ENCODE measurements around the gene HRG. TPM values are rescaled to one million over a fixed set of nuclear protein-coding genes. Genes with fewer than 3 reads are reported as not detected.
A peak's percentile ranks its signal among the peaks of the same experiment; 100 is the strongest.
"Not testable (repeated sequence)": the region's sequence is repeated elsewhere in the genome, so short reads cannot be mapped to it uniquely, and the experiment has no call there.

The HRG gene
- total RNA-seq, 2 donors from 2014 or later = not detected

DNA sequence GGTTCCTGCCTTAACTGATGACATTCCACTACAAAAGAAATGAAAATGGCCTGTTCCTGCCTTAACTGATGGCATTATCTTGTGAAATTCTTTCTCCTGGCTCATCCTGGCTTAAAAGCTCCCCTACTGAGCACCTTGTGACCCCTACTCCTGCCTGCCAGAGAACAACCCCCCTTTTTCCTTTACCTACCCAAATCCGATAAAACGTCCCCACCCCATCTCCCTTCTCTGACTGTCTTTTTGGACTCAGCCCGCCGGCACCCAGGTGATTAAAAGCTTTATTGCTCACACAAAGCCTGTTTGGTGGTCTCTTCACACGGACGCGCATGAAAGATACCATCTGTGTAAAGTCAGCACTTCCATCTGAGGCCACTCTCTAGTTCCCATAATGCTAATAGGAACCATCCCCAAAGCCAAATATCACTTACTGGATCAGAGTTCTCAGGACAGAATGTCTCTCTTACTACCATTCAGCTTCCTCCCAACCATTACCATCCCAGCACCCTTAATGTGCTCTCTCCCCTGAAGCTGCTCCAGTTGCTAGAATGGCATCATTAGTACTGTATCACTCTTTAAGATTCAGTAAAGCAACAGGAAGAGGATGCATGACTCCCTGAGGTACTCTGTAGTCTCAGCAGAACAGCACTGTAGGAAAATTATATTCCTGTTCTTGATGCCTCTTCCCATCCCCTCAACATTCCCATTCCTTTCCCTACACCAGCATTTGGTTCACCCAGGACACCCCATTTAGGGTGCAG is 2.3 kb upstream of the HRG start:
- ATAC-seq = no peak
- Mint-ChIP-seq H3K9me3 (no peaks in the 10 kb centered on the region), H3K36me3 (no peaks in the 10 kb centered on the region), H3K27ac (peak overlapping the region in 1 of 2 donors; percentile 19)
- no peak for DNase-seq (ENCODE audit: low spot score in 2 of 2)

DNA sequence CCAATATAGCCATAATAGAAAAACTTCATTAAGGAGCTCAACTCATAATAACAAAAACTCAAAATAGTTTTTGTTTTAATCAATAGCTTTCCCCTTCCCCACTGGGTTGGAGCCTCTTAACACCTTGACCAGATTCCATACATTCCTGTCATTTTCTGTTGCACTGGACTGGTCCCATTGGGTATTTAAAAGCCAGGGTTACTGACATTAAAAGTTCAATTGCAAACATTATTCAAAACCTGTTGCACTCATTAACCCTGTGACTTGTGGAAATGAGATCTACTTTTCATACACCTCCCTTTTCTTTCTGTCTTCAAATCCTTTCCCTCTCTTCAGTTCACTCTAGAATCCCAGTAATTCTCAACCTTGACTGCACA is 1.7 kb upstream of the HRG start:
- DNase-seq (ENCODE audit: low spot score in 2 of 2) = no peak
- Mint-ChIP-seq H3K36me3 (no peaks in the 10 kb centered on the region), H3K9me3 (no peaks in the 10 kb centered on the region), H3K27ac (no peak overlapping the region)
- no peak for ATAC-seq

DNA sequence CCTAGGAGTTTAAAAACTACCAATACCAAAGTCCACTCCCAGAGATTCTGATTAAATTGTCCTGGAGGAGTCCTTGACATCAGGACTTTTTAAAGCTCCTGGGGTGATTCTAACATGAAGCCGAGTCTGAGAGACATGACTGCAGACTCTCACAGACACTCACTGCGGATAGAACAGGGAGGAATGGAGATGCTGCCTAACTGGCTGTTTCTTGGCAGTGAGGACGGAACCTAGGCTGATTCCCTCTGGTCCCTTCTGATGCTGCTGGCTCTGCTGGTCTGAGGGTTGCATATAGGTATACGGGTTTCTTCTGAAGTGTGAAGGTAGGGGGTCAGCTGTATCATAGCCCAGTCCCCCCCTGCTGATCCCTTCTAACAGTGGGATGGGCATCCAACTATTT is 1.3 kb upstream of the HRG start:
- DNase-seq (ENCODE audit: low spot score in 2 of 2) (no peak), ATAC-seq (no peak)
- Mint-ChIP-seq H3K9me3 (no peaks in the 10 kb centered on the region), H3K27ac (no peak overlapping the region), H3K36me3 (no peaks in the 10 kb centered on the region)

DNA sequence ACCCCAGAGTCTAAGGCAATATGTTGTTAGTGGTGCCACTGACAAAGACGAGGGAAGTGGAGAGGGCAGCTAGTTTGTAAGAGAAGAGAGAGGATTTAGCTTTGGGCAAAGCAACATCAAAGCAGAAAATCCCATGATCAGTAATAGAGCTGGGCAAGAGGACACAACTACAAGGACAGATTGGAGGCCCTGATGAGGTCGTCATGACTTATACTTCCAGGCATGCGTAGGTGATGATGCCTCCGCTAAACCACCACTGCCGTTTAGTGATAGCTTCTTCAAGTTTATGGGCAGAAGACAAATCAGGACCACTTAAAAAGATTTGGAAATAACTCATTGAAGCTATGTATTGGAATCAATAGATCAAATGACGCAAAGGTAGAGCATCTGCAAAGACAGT is 2.6 kb downstream of the HRG start:
- Mint-ChIP-seq H3K9me3 (no peaks in the 10 kb centered on the region), H3K27ac (no peak overlapping the region), H3K36me3 (no peaks in the 10 kb centered on the region)
- no peak for DNase-seq (ENCODE audit: low spot score in 2 of 2)
- ATAC-seq = no peak

DNA sequence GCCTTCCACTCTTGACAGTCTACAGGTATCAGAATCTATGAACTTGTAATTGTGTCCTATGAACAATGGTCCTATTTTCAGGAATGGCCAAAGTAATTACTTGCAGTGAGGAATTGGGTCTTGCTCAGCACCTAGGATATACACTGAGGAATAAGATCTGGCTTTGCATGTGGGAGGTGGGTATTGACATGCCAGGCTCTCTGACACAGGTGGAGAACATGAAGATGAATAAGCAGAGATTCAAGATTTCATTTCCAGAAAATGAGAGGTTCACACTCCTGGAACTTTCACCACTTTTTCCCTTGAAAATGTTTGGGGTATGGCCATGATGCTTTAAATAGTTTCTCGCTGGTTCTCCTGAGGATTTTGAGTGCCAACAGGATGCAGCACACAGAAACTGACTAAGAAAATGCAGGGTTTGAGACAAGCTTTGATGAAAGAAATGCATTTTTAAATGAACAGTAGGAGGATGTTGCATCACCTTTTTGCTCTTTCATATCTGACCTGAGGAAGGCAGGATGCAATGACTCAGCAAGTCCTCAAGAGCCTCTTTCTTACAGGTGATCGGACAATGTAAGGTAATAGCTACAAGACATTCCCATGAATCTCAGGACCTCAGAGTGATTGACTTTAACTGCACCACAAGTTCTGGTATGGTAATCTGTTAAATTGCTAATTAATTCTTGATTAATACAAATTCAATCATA is 3.7 kb downstream of the HRG start:
- no peak for DNase-seq (ENCODE audit: low spot score in 2 of 2)
- no peak overlapping the region for H3K27ac Mint-ChIP-seq
- no peaks in the 10 kb centered on the region for H3K36me3 Mint-ChIP-seq
- no peaks in the 10 kb centered on the region for H3K9me3 Mint-ChIP-seq
- peak; percentile 33 to 67 for ATAC-seq

GRCh38 chr3:186670155-186670554 is 4.3 kb downstream of the HRG start:
- no peak overlapping the region for H3K27ac Mint-ChIP-seq
- H3K9me3 Mint-ChIP-seq = no peaks in the 10 kb centered on the region
- H3K36me3 Mint-ChIP-seq = no peaks in the 10 kb centered on the region
- DNase-seq (ENCODE audit: low spot score in 2 of 2) = no peak
- peak in 1 of 2 donors; percentile 47 for ATAC-seq

DNA sequence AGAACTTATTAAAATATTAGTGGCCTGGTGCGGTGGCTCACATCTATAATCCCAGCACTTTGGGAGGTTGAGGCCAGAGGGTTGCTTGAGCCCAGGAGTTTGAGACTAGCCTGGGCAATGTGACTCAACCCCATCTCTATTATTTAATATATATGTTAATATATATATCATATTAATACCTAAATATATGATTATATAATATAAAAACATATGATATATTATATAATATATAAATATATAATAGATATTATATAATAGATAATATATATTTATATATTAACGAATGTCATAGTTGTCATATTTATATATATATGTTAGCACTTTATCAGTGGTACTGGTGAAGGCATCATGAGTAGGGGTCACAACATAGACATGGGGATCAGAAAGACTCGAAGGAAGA is 5.2 kb downstream of the HRG start:
- H3K27ac Mint-ChIP-seq = no peak overlapping the region
- DNase-seq (ENCODE audit: low spot score in 2 of 2) (no peak), ATAC-seq (no peak)
- H3K36me3 Mint-ChIP-seq = no peaks in the 10 kb centered on the region
- no peaks in the 10 kb centered on the region for H3K9me3 Mint-ChIP-seq

- ATAC-seq = no peak
- no peaks in the 10 kb centered on the region for H3K36me3 Mint-ChIP-seq
- peaks cover 0 to 12% of the 10 kb centered on the region in 2 donors for H3K9me3 Mint-ChIP-seq
- no peak overlapping the region for H3K27ac Mint-ChIP-seq
- DNase-seq (ENCODE audit: low spot score in 2 of 2) = no peak
Measured at GRCh38 chr3:186678604-186679003, 12.8 kb downstream of the HRG start.

DNA sequence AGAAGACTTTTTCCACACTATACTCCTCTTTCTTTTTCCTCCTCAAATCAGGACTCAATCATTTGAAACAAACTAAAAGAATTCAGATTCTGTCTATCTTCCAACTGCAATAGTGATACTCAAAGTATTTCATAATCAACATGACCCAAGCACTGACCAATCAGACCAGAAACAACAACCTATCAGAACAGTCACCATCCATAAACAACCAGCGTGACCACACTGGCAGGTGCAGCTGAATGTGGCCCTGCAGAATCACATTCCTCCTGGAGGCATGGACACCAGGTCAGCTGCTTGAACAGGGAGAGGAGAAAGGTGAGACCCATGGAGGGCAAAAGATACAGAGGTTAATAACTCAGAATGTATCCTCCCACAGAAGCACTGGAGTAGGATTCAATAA is 13.3 kb downstream of the HRG start:
- DNase-seq (ENCODE audit: low spot score in 2 of 2) = no peak
- peaks cover 0 to 12% of the 10 kb centered on the region in 2 donors for H3K9me3 Mint-ChIP-seq
- no peak for ATAC-seq
- H3K36me3 Mint-ChIP-seq = no peaks in the 10 kb centered on the region
- no peak overlapping the region for H3K27ac Mint-ChIP-seq

DNA sequence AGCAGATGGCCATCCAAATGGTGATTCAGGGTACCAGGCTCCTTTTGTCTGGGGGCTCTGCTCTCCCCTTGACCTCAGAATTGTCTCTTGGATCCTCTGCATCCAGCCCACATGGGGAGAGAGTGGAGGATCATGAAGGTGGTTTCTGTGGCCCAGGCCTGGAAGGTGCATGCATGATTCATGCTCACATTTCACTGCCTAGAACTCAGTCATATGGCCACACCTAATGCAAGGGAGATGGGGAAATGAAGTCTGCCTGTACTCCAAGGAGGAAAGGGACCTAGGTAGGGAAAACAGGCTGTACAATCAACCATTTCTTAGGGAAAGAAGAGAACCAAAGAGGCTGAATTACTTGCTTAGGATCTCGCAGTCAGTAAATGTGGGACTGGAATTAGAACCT is 15.1 kb downstream of the HRG start:
- no peak overlapping the region for H3K27ac Mint-ChIP-seq

GRCh38 chr3:186682812-186683211 is 17.0 kb downstream of the HRG start:
- no peak for ATAC-seq
- peaks cover 16 to 17% of the 10 kb centered on the region in 2 donors for H3K36me3 Mint-ChIP-seq
- no peak overlapping the region for H3K27ac Mint-ChIP-seq
- peaks cover 14 to 31% of the 10 kb centered on the region in 2 donors for H3K9me3 Mint-ChIP-seq
- DNase-seq (ENCODE audit: low spot score in 2 of 2) = no peak

More for the DNA sequence above, 15.1 kb downstream of the HRG start:
- H3K36me3 Mint-ChIP-seq = peaks cover 10 to 12% of the 10 kb centered on the region in 2 donors
- ATAC-seq = no peak
- H3K9me3 Mint-ChIP-seq = peaks cover 11 to 23% of the 10 kb centered on the region in 2 donors
- DNase-seq (ENCODE audit: low spot score in 2 of 2) = no peak

- ATAC-seq (no peak), DNase-seq (ENCODE audit: low spot score in 2 of 2) (no peak)
- H3K9me3 Mint-ChIP-seq = peaks cover 14 to 31% of the 10 kb centered on the region in 2 donors
- no peak overlapping the region for H3K27ac Mint-ChIP-seq
- H3K36me3 Mint-ChIP-seq = peaks cover 16 to 17% of the 10 kb centered on the region in 2 donors
Measured at GRCh38 chr3:186683979-186684378, 18.2 kb downstream of the HRG start.

GRCh38 chr3:186686475-186686874 is 20.7 kb downstream of the HRG start:
- not testable (repeated sequence) for ATAC-seq; DNase-seq (ENCODE audit: low spot score in 2 of 2); H3K27ac Mint-ChIP-seq
- H3K9me3 Mint-ChIP-seq = peaks cover 14 to 31% of the 10 kb centered on the region in 2 donors
- H3K36me3 Mint-ChIP-seq = peaks cover 16 to 17% of the 10 kb centered on the region in 2 donors

DNA sequence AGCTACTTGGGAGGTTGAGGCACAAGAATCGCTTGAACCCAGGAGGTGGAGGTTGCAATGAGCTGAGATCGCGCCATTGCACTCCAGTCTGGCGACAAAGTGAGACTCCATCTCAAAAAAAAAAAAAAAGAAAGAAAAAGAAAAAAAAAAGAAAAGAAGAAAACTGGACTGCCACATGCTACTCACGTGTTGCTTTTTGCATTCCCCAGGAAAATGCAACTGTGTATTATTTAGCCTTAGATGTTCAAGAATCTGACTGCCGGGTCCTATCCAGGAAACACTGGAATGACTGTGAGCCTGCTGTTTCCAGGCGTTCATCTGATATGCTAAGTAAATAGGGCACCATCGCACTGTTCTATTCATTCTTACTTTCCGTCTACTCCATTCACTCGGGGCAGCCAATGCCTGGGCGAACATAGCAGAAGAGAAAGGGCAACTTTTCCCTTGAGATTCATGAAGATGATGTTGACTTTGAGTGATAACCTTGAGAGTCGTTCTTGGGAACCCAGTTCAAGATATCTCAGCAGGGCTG is 21.4 kb downstream of the HRG start:
- no peak overlapping the region for H3K27ac Mint-ChIP-seq
- DNase-seq (ENCODE audit: low spot score in 2 of 2) (no peak), ATAC-seq (no peak)
- peaks cover 14 to 29% of the 10 kb centered on the region in 2 donors for H3K9me3 Mint-ChIP-seq
- H3K36me3 Mint-ChIP-seq = peaks cover 16 to 17% of the 10 kb centered on the region in 2 donors

DNA sequence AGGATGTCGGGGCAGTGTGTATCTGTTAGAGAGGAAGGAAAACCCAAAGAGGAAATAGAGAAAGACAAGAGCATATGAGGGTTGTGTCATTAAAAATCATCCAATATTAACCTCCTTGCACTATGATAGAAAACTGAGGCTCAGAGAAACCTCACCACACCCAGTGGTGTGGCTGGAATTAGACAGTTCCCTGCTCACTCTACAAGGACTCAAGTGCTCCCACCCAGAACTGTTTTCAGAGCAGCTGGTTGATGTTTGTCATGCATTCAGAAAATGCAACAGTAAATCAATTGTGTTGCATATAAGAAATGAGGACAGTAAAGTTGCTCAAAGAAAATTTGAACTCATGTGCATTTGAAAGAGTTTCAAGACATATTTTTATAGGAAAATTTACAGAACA is 24.5 kb downstream of the HRG start:
- not testable (repeated sequence) for DNase-seq (ENCODE audit: low spot score in 2 of 2); H3K27ac Mint-ChIP-seq; ATAC-seq
- H3K9me3 Mint-ChIP-seq = peaks cover 9 to 14% of the 10 kb centered on the region in 2 donors
- peaks cover 10 to 12% of the 10 kb centered on the region in 2 donors for H3K36me3 Mint-ChIP-seq

- ATAC-seq = no peak
- no peak for DNase-seq (ENCODE audit: low spot score in 2 of 2)
- no peaks in the 10 kb centered on the region for H3K36me3 Mint-ChIP-seq
- H3K9me3 Mint-ChIP-seq = no peaks in the 10 kb centered on the region
- no peak overlapping the region for H3K27ac Mint-ChIP-seq
Measured at GRCh38 chr3:186691676-186692075, 25.9 kb downstream of the HRG start.

GRCh38 chr3:186693843-186694242 is 28.0 kb downstream of the HRG start:
- DNase-seq (ENCODE audit: low spot score in 2 of 2) (no peak), ATAC-seq (no peak)
- no peaks in the 10 kb centered on the region for H3K36me3 Mint-ChIP-seq

More at GRCh38 chr3:186693843-186694242, 28.0 kb downstream of the HRG start:
- H3K27ac Mint-ChIP-seq = no peak overlapping the region
- H3K9me3 Mint-ChIP-seq = no peaks in the 10 kb centered on the region
